Right atrium auricular region (tissue), 2 donors: Measurements from ENCODE around the gene EMILIN2. TPM values are rescaled to one million over a fixed set of nuclear protein-coding genes. Genes with fewer than 3 reads are reported as not detected.

Experiments
- DNase-seq: peaks from one replicate; pipeline ENCODE4 v3.0.0-alpha.2; 2019; ENCODE audit warnings: low spot score
- H3K27ac ChIP-seq, 2 donors: fragments of 200-600 bp; sonication (generic); 1 replicate in 1 of 2; 2 replicates in 1 of 2; pipeline ENCODE4 v1.5.1; 2016 to 2019
- H3K27me3 ChIP-seq, 2 donors: fragments of 200-600 bp; sonication (generic); one replicate each; pipeline versions ENCODE4 v1.5.1 to v1.6.0; 2017 to 2019
- H3K36me3 ChIP-seq: fragments of 200-600 bp; sonication (generic); one replicate; pipeline ENCODE4 v1.5.1; 2016
- H3K4me1 ChIP-seq, 2 donors: fragments of 200-600 bp; sonication (generic); one replicate each; pipeline versions ENCODE4 v1.5.1 to v1.6.0; 2017 to 2019
- H3K4me3 ChIP-seq, 2 donors: fragments of 200-600 bp; sonication (generic); 1 replicate in 1 of 2; 2 replicates in 1 of 2; pipeline ENCODE4 v1.5.1; 2017 to 2019; ENCODE audit warnings: mild to moderate bottlenecking in 1 of 2, moderate library complexity in 1 of 2
- H3K9me3 ChIP-seq, 2 donors: fragments of 200-600 bp; sonication (generic); one replicate each; pipeline ENCODE4 v1.5.1; 2019
- total RNA-seq, 2 donors: library from RNA; depleted of rRNA; stranded (reverse); fragments of >200 nt; gene quantifications; one replicate each; pipeline ENCODE4 v1.1.0, GENCODE V29; 2016
- TF ChIP-seq, protein P1 (sequence below), 2 donors: fragments of 200-600 bp; sonication (generic); IDR thresholded peaks; one replicate each; pipeline ENCODE4 v1.5.1; 2019; ENCODE audit warnings: antibody characterized with exemption in 2 of 2

The EMILIN2 gene
- total RNA-seq, 2 donors from 2014 or later = 6.9 to 13.2 TPM

DNA sequence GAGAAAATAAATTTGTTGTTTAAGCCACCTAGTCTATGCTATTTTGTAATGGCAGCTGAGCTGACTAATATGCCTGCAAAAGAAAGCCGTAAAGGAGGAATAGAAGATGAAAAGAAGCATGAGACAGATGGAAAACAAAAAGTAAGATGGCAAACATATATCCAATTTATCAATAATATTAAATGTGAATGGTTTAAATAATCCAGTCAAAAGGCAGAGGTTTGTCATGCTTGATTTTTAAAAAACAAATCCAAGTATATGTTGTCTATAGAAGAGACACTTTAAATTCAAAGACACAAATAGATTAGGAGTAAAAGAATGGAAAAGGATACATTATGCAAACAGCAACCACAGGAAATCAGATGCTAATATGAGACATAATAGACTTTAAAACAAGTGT lies 35.4 kb upstream of the EMILIN2 start:
- H3K4me1 ChIP-seq = no peaks in the 10 kb centered on the region
- H3K9me3 ChIP-seq = peaks cover 6 to 25% of the 10 kb centered on the region in 2 donors
- H3K27ac ChIP-seq = no peak overlapping the region
- TF ChIP-seq, protein P1, sequence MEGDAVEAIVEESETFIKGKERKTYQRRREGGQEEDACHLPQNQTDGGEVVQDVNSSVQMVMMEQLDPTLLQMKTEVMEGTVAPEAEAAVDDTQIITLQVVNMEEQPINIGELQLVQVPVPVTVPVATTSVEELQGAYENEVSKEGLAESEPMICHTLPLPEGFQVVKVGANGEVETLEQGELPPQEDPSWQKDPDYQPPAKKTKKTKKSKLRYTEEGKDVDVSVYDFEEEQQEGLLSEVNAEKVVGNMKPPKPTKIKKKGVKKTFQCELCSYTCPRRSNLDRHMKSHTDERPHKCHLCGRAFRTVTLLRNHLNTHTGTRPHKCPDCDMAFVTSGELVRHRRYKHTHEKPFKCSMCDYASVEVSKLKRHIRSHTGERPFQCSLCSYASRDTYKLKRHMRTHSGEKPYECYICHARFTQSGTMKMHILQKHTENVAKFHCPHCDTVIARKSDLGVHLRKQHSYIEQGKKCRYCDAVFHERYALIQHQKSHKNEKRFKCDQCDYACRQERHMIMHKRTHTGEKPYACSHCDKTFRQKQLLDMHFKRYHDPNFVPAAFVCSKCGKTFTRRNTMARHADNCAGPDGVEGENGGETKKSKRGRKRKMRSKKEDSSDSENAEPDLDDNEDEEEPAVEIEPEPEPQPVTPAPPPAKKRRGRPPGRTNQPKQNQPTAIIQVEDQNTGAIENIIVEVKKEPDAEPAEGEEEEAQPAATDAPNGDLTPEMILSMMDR (IDR thresholded peaks at IDR 0.05) = no peak
- H3K36me3 ChIP-seq = no peaks in the 10 kb centered on the region
- H3K4me3 ChIP-seq = no peak overlapping the region
- no peaks in the 10 kb centered on the region for H3K27me3 ChIP-seq
- no peak for DNase-seq

- TF ChIP-seq, protein P1 (IDR thresholded peaks at IDR 0.05) = no peak
- Histone ChIP-seq H3K9me3 (peaks cover 6 to 35% of the 10 kb centered on the region in 2 donors), H3K4me1 (no peaks in the 10 kb centered on the region), H3K27ac (no peak overlapping the region), H3K27me3 (no peaks in the 10 kb centered on the region), H3K4me3 (no peak overlapping the region), H3K36me3 (no peaks in the 10 kb centered on the region)
- DNase-seq = no peak
Measured at GRCh38 chr18:2814928-2815327, 31.9 kb upstream of the EMILIN2 start.

DNA sequence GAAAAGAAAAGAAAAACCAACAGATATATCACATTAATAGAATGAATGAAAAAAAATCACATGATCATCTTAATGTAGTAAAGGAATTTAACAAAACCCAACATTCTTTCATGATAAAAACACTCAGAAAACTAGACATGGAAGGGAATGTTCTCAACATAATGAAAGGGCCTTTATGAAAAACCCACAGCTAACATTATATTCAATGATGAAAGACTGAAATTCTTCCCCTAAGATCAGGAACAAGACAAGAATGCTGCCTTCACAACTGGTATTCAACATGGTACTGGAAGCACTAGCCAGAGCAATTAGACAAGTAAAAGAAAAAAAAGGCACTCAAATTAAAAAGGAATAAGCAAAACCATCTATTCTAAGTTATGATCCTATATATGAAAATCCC lies 28.5 kb upstream of the EMILIN2 start:
- Histone ChIP-seq H3K36me3 (no peaks in the 10 kb centered on the region), H3K27ac (no peak overlapping the region), H3K4me1 (no peaks in the 10 kb centered on the region), H3K4me3 (no peak overlapping the region), H3K9me3 (peaks cover 0 to 20% of the 10 kb centered on the region in 2 donors), H3K27me3 (no peaks in the 10 kb centered on the region)
- no peak for DNase-seq
- TF ChIP-seq, protein P1 (IDR thresholded peaks at IDR 0.05) = no peak

GRCh38 chr18:2821695-2822094 lies 25.1 kb upstream of the EMILIN2 start:
- no peak for DNase-seq
- peaks cover 0 to 4% of the 10 kb centered on the region in 2 donors for H3K4me1 ChIP-seq
- H3K27me3 ChIP-seq = no peaks in the 10 kb centered on the region
- no peaks in the 10 kb centered on the region for H3K36me3 ChIP-seq
- no peak overlapping the region for H3K27ac ChIP-seq
- TF ChIP-seq, protein P1 (IDR thresholded peaks at IDR 0.05) = no peak
- H3K4me3 ChIP-seq = no peak overlapping the region
- peaks cover 0 to 10% of the 10 kb centered on the region in 2 donors for H3K9me3 ChIP-seq

DNA sequence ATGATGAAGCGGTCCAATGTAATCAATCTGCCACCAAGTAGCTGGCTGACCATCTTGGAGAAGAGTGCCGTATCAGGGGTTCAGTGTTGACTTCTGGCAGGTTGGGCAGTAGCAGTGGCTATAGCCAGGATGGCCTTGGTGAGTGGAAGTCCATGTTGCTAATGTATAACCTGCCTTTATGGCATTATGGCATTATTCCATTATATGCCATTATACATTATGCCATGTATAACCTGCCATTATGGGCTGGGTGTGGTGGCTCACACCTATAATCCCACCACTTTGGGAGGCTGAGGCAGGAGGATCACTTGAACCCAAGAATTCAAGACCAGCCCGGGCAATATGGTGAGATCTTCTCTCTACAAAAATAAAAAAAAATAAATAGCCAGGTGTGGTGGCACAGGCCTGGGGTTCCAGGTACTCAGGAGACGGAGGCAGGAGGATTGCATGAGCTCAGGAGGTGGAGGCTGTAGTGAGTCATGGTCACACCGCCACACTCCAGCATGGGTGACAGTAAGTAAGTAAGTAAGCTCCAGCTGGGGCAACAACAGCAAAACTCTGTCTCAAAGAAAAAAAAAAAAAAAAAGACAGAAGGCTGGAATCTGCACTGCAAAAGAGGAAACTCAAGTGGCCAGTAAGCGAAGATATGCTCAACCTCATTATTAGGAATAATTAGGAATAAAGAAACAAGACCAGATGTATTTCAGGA lies 24.4 kb upstream of the EMILIN2 start:
- no peak overlapping the region for H3K27ac ChIP-seq
- TF ChIP-seq, protein P1 (IDR thresholded peaks at IDR 0.05) = no peak
- H3K9me3 ChIP-seq = peaks cover 0 to 10% of the 10 kb centered on the region in 2 donors
- DNase-seq = no peak
- H3K27me3 ChIP-seq = no peaks in the 10 kb centered on the region
- no peaks in the 10 kb centered on the region for H3K36me3 ChIP-seq
- peaks cover 0 to 8% of the 10 kb centered on the region in 2 donors for H3K4me1 ChIP-seq
- no peak overlapping the region for H3K4me3 ChIP-seq

GRCh38 chr18:2823202-2823601 lies 23.6 kb upstream of the EMILIN2 start:
- Histone ChIP-seq H3K9me3 (peaks cover 0 to 7% of the 10 kb centered on the region in 2 donors), H3K4me3 (no peak overlapping the region), H3K27ac (no peak overlapping the region), H3K36me3 (no peaks in the 10 kb centered on the region), H3K27me3 (no peaks in the 10 kb centered on the region), H3K4me1 (peaks cover 0 to 8% of the 10 kb centered on the region in 2 donors)
- TF ChIP-seq, protein P1 (IDR thresholded peaks at IDR 0.05) = no peak
- DNase-seq = no peak
